ENCODE results near the gene REEP1.
"Not testable (repeated sequence)": the region's sequence is repeated elsewhere in the genome, so short reads cannot be mapped to it uniquely, and the experiment has no call there.

REEP1 gene

GRCh38 chr2:86350751-86351150 lies 13.3 kb upstream of the REEP1 start:
- no peak overlapping the region for H3K4me3 ChIP-seq (ENCODE audit: low read depth, low read length)
- DNase-seq (ENCODE audit: low read depth), result no peak

DNA sequence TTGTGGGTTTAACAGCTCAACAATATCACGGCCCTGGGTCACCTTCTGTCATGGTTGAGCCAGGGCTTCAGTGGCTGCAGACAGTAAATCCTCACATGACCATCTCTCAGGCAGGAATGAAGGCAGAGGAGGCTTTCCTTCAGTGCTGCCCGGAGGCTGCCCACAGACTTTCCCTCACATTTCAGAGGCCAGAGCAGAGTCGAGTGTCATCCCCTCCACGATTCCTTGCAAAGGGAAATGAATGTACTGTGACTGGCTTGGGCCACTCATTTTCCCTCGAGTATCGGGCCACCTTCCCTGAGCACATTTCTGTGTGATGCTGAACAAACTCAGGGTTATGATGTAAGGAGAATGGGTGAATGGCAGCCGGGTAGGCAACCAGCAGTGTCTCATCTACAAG lies 10.0 kb upstream of the REEP1 start:
- no peak for DNase-seq (ENCODE audit: low read depth)
- H3K4me3 ChIP-seq (ENCODE audit: low read depth, low read length), result no peak overlapping the region

- not testable (repeated sequence) for DNase-seq (ENCODE audit: low read depth); H3K4me3 ChIP-seq (ENCODE audit: low read depth, low read length)
These were observed 8.5 kb upstream of the REEP1 start for GRCh38 chr2:86345783-86346370.

- no peak for DNase-seq (ENCODE audit: low read depth)
- no peak overlapping the region for H3K4me3 ChIP-seq (ENCODE audit: low read depth, low read length)
These were observed 7.0 kb upstream of the REEP1 start for GRCh38 chr2:86344404-86344803.

DNA sequence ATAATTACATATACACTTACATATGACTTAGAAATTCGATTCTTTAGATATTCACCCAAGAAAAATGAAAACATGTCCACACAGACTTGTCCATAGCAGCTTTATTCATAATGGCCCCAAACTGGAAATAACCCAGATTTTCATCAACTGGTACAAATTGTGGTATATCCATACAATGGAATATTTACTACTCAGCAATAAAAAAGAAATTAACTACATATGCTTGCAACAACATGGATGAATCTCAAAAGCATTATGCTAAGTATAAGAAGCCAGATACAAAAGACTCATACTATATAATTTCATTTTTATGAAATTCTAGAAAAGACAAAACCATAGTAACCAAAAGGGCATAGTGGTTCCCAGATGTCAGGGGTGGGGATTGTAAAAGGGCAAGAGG lies 5.1 kb upstream of the REEP1 start:
- H3K4me3 ChIP-seq (ENCODE audit: low read depth, low read length), result no peak overlapping the region
- DNase-seq (ENCODE audit: low read depth), result no peak

GRCh38 chr2:86341470-86341869 lies 4.0 kb upstream of the REEP1 start:
- no peak for DNase-seq (ENCODE audit: low read depth)
- H3K4me3 ChIP-seq (ENCODE audit: low read depth, low read length), result no peak overlapping the region

DNA sequence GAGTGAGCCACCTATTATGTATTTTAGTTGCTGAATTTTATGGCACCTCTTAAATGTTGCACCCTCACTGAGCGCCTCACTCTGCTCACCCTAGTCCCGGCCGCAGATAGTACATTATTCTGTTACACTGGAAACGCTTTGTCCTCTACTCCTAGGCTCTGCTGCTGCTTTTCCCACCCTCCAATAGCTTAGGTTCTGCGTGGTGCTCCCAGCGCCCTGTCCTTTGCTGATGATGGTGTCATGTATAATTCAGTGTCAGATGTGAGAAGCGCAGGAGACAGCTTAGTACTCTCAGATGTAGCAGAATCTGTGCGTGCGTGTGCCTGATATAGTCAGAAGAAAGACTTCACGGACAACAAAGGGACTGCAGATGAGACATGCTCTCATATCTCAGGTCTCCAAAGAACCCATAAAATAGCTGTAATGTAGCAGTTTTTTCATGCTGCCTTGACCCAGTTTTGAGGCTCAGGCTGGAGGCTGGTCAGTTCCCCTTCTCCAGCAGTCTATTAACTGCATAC lies 1.4 kb upstream of the REEP1 start:
- DNase-seq (ENCODE audit: low read depth), result no peak
- H3K4me3 ChIP-seq (ENCODE audit: low read depth, low read length), result no peak overlapping the region

GRCh38 chr2:86336675-86337243 lies 667 bp downstream of the REEP1 start:
- peak overlapping the region; percentile 34 for H3K4me3 ChIP-seq (ENCODE audit: low read depth, low read length)
- DNase-seq (ENCODE audit: low read depth), result no peak

DNA sequence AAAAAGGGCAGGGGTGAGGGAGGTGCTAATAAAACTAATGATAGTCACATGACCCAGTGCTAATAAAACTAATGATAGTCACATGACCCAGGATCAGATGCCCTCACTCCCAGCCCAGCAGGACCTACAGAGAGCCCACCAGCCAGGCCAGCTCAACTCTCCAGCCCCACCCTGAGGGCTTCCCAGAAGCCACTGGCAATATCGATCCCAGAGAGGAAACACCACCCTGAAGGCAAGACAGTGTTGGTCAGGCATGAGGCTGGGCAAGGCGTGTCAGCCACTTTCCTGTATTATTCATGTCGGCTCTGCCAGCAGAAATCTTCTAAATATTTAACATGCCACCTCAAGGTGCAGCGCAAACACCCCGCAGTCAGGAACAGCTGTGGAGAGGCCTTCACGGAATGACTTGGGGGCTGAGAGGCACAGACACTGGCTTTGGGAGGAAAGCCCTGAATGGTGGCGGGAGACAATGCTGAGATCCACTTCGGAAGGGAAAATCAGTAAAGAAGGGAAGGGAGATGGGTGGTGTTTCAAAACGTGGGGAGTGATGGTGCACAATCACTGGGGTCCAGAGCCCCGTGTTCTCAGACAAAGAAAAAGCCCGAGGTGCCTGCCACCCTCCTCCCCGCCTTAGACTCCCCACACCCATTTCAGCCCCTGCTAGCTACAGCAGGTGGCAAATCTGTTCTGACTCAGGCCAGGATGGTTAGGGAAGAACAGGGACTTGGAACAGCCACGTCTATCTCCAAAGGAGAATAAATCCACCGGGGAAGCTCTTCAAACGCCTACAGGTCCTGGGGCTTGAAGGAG lies 1.4 kb downstream of the REEP1 start:
- DNase-seq (ENCODE audit: low read depth), result no peak
- H3K4me3 ChIP-seq (ENCODE audit: low read depth, low read length), result no peak overlapping the region

- DNase-seq (ENCODE audit: low read depth), result no peak
These were observed 4.0 kb downstream of the REEP1 start for GRCh38 chr2:86333378-86333777.

DNA sequence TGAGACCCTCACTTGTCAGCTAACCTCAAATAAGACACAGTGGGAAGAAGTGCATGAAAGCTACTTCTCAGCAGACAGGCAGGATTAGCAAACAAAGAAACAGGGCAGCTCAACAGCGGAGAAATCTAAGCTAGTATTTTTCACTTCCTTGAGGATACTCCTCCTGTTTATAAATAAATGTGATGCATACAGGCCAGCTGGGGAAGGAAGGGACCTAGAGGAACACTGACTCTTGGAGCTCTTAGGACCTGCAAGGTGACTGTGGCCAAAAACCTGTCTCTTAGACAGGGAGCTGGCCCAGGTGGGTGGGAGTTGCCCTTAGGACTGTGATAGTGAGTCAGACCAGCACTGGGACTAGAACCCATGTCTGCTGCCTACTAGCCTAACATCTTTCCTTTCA lies 4.8 kb downstream of the REEP1 start:
- DNase-seq (ENCODE audit: low read depth), result no peak
- H3K4me3 ChIP-seq (ENCODE audit: low read depth, low read length), result no peak overlapping the region

More at GRCh38 chr2:86333378-86333777, 4.0 kb downstream of the REEP1 start:
- no peak overlapping the region for H3K4me3 ChIP-seq (ENCODE audit: low read depth, low read length)

GRCh38 chr2:86331384-86331783 lies 6.0 kb downstream of the REEP1 start:
- H3K4me3 ChIP-seq (ENCODE audit: low read depth, low read length), result no peak overlapping the region
- no peak for DNase-seq (ENCODE audit: low read depth)

GRCh38 chr2:86330001-86330400 lies 7.4 kb downstream of the REEP1 start:
- no peak overlapping the region for H3K4me3 ChIP-seq (ENCODE audit: low read depth, low read length)

GRCh38 chr2:86323273-86324021 lies 14.0 kb downstream of the REEP1 start:
- H3K4me3 ChIP-seq (ENCODE audit: low read depth, low read length), result no peak overlapping the region
- no peak for DNase-seq (ENCODE audit: low read depth)

More at GRCh38 chr2:86330001-86330400, 7.4 kb downstream of the REEP1 start:
- no peak for DNase-seq (ENCODE audit: low read depth)

GRCh38 chr2:86319700-86320580 lies 17.5 kb downstream of the REEP1 start:
- DNase-seq (ENCODE audit: low read depth), result no peak
- H3K4me3 ChIP-seq (ENCODE audit: low read depth, low read length), result no peak overlapping the region

- no peak overlapping the region for H3K4me3 ChIP-seq (ENCODE audit: low read depth, low read length)
- no peak for DNase-seq (ENCODE audit: low read depth)
These were observed 22.3 kb downstream of the REEP1 start for GRCh38 chr2:86315084-86315483.

GRCh38 chr2:86314125-86314524 lies 23.3 kb downstream of the REEP1 start:
- H3K4me3 ChIP-seq (ENCODE audit: low read depth, low read length), result no peak overlapping the region
- no peak for DNase-seq (ENCODE audit: low read depth)

DNA sequence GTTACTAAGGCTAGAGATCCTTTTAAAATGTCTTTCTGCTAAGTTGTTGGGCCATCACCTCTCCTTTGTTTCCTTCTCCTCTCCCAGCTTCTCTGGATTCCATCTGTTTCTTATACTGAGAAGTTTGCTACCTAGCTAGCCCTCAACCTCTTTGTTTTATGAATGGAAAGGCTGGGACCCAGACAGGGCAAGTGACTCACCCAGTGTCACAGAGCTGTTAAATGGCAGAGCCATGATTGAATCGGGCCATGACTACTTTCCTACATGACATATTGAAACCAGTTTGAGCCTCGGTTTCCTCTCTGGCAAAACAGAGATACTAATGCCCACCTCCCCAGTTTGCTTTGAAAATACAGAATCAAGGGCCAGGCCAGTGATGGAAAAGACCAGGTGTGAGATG lies 24.1 kb downstream of the REEP1 start:
- DNase-seq (ENCODE audit: low read depth), result no peak
- H3K4me3 ChIP-seq (ENCODE audit: low read depth, low read length), result no peak overlapping the region

DNA sequence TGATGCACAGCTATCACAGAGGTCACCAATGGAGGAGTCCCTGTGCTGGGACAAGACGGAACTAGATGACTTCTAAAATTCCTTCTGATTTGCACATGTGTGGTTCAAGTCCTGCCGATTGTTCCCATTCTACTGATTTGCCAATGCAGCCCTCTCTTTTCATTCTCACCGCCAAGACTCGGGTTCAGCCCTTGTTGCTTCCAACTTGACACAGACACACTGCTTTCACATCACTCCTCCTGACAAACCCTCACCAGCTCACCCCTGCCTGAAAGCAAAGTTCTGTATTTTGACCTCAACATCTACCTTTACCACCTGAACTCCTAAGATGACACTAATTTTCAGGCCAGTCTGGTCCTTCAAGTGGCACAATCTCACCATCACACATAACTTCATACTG lies 25.5 kb downstream of the REEP1 start:
- DNase-seq (ENCODE audit: low read depth), result no peak
- H3K4me3 ChIP-seq (ENCODE audit: low read depth, low read length), result no peak overlapping the region
